Stimulated activated naive CD8-positive, alpha-beta T cell treated with anti-CD3 and anti-CD28 coated beads, Interleukin-15, Interleukin-2, amounts not matched to agents 100 ng/mL and 50 ng/mL, for 24 hours (primary cell): ENCODE data around the gene FIBIN.
"Not testable (repeated sequence)": the region's sequence is repeated elsewhere in the genome, so short reads cannot be mapped to it uniquely, and the experiment has no call there.

Experiments
- H3K27ac Mint-ChIP-seq: one replicate; pipeline ENCODE4 v1.8.0; 2021; ENCODE audit warnings: mild to moderate bottlenecking, mixed read lengths
- H3K27me3 Mint-ChIP-seq: one replicate; pipeline ENCODE4 v1.8.0; 2021; ENCODE audit warnings: mixed read lengths
- H3K36me3 Mint-ChIP-seq: one replicate; pipeline ENCODE4 v1.8.0; 2021; ENCODE audit warnings: low read depth, mixed read lengths
- H3K4me1 Mint-ChIP-seq: one replicate; pipeline ENCODE4 v1.8.0; 2021; ENCODE audit warnings: low read depth, mixed read lengths
- H3K4me3 Mint-ChIP-seq: one replicate; pipeline ENCODE4 v1.8.0; 2021; ENCODE audit warnings: mild to moderate bottlenecking, mixed read lengths
- H3K9me3 Mint-ChIP-seq: one replicate; pipeline ENCODE4 v1.8.0; 2021; ENCODE audit warnings: mixed read lengths

Gene FIBIN

DNA sequence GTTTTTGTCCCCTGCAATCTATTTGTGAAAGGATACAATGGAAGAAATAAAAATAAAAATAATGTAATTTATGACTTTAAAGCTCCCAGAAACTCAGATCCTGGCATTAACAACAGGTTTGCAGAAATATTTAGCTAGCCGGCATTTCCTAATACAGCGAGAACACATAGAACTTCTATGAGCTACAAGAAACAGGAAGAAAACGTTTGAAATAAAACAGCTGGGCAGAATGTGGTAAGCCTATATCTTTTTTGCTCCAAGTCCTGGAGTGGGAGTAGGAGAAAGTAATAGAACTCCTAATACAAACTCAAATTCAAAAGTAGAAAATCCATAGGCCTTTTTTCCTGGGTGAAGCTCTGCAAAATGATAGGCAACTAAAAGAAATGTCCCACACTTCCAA, 29.6 kb upstream of the FIBIN start:
- no peaks in the 10 kb centered on the region for H3K36me3 Mint-ChIP-seq
- H3K4me3 Mint-ChIP-seq: no peak overlapping the region
- no peak overlapping the region for H3K27ac Mint-ChIP-seq
- H3K9me3 Mint-ChIP-seq: peaks cover 6% of the 10 kb centered on the region
- no peaks in the 10 kb centered on the region for H3K27me3 Mint-ChIP-seq
- H3K4me1 Mint-ChIP-seq: no peaks in the 10 kb centered on the region

DNA sequence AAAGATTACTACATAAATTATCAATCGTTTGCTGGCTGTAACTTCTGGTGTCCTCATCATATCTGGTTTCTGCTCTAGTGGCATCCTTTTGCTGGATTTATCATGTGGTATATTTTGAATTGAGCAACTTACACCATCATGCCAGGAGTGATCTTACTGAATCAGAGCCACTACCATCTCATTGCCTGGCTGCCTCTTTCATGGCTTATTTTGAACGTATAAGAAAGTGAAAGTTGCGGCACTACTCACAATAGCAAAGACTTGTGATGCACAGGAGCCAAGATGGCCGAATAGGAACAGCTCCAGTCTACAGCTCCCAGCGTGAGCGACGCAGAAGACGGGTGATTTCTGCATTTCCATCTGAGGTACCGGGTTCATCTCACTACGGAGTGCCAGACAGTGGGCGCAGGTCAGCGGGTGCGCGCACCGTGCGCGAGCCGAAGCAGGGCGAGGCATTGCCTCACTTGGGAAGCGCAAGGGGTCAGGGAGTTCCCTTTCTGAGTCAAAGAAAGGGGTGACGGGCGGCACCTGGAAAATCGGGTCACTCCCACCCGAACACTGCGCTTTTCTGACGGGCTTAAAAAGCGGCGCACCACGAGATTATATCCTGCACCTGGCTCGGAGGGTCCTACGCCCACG, 28.9 kb upstream of the FIBIN start:
- H3K9me3 Mint-ChIP-seq, H3K27ac Mint-ChIP-seq, H3K4me1 Mint-ChIP-seq, H3K36me3 Mint-ChIP-seq, H3K27me3 Mint-ChIP-seq, H3K4me3 Mint-ChIP-seq: not testable (repeated sequence)

DNA sequence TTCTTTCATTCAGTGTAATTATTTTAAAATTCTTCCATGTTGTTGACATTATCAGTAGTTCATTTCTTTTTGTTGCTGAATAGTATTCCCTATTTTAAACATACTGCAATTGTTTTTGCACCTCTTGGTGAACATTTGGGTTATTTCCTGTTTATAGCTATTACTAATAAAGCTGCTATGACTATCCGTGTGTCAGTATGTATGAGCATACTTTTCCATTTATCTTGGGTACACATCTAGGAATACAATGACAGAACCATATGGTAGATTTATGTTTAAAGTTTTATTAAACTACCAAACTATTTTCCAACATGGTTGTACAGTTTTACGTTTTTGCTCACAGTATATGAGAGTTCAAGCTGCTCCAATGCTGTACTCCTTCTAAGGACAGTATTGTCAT, 22.0 kb upstream of the FIBIN start:
- Mint-ChIP-seq H3K27me3 (no peaks in the 10 kb centered on the region), H3K9me3 (peaks cover 9% of the 10 kb centered on the region), H3K4me1 (no peaks in the 10 kb centered on the region)

DNA sequence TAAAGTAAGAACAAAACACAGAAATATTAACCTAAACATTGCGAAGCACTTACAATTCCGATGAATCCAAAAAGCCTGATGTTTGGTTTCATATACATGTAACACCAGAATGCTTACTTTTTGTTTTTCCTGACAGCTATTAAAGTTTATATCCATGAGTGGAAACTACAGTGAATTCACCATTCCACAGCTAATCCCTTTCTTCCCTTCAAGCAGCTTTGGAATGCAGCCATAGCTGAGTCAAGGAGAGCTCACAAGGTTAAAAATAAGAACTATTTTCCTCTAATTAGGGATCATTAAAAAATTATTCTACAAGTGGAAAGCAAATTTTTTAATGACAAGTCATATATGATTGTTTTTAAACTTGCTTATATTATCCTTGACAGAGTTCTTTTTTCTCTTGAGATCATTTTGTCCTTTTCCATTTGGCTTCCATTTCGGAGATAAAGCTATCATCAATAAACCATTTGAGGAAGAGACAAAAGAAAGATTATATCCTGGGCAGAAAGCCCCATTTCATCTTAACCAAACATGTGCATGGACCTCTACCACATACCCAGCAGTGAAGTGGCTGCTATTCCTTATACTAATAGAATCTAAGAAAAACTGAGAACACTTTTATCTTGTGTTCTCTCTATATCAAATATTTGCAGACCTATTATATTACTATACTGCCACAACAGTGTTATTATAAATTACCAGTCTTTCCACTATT, 19.7 kb upstream of the FIBIN start:
- no peaks in the 10 kb centered on the region for H3K36me3 Mint-ChIP-seq
- peaks cover 9% of the 10 kb centered on the region for H3K9me3 Mint-ChIP-seq
- no peaks in the 10 kb centered on the region for H3K27me3 Mint-ChIP-seq
- H3K4me3 Mint-ChIP-seq: no peak overlapping the region
- H3K4me1 Mint-ChIP-seq: no peaks in the 10 kb centered on the region
- no peak overlapping the region for H3K27ac Mint-ChIP-seq

More for the DNA sequence above, 22.0 kb upstream of the FIBIN start:
- no peak overlapping the region for H3K4me3 Mint-ChIP-seq
- H3K27ac Mint-ChIP-seq: no peak overlapping the region
- H3K36me3 Mint-ChIP-seq: no peaks in the 10 kb centered on the region

DNA sequence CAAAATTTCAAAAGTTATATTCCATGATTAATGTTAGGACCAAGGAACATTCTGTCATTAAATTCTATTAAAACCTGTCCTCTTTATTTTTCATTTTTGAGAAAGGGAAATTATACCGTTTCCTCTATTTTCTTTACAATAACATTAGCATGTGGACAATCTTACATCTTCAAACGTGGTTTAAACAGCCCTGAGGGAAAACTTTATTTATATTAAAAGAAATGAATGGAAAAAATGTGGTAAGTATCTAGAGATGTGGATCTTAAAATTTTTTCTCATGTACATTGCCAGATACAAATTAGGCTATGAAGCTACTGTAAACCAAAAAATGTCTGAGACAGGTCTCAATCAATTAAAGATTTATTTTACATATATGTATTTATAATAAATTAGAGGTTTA, 18.9 kb upstream of the FIBIN start:
- Mint-ChIP-seq H3K27ac (no peak overlapping the region), H3K4me3 (no peak overlapping the region), H3K9me3 (peaks cover 9% of the 10 kb centered on the region), H3K27me3 (no peaks in the 10 kb centered on the region), H3K4me1 (no peaks in the 10 kb centered on the region), H3K36me3 (no peaks in the 10 kb centered on the region)

DNA sequence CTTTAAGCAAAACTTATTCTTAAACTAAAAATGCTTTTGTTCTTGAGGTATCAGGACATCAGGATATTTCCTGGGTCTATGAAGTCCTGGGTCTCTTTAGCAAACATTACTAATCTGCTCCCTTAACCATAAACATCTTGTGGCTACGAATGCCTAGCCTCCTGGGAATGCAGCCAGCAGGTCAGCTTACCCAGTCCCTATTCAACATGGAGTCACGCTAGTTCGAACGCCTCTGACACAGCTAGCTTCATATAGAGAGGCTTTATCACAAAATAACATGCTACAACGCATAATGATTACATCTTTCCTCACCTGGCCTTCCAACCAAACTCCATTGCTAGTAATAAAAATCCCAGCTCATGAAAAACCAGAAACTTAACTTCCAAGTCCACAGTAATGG, 17.5 kb upstream of the FIBIN start:
- Mint-ChIP-seq H3K27ac (no peak overlapping the region), H3K36me3 (no peaks in the 10 kb centered on the region), H3K9me3 (peaks cover 10% of the 10 kb centered on the region), H3K4me1 (no peaks in the 10 kb centered on the region), H3K27me3 (no peaks in the 10 kb centered on the region), H3K4me3 (no peak overlapping the region)

DNA sequence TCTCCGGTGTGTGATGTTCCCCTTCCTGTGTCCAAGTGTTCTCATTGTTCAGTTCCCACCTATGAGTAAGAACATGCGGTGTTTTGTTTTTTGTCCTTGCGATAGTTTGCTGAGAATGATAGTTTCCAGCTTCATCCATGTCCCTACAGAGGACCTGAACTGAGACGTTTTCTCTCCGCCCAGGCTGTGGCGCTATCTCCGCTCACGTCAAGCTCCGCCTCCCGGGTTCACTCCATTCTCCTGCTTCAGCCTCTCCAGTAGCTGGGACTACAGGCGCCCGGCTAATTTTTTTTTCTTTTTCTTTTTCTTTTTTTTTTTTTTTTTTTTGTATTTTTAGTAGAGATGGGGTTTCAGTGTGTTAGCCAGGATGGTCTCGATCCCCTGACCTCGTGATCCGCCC, 16.7 kb upstream of the FIBIN start:
- not testable (repeated sequence) for H3K4me3 Mint-ChIP-seq, H3K36me3 Mint-ChIP-seq

GRCh38 chr11:26983645-26984044, 10.3 kb upstream of the FIBIN start:
- H3K4me3 Mint-ChIP-seq: no peak overlapping the region
- no peaks in the 10 kb centered on the region for H3K4me1 Mint-ChIP-seq
- H3K27me3 Mint-ChIP-seq: no peaks in the 10 kb centered on the region
- H3K27ac Mint-ChIP-seq: no peak overlapping the region
- peaks cover 17% of the 10 kb centered on the region for H3K9me3 Mint-ChIP-seq
- H3K36me3 Mint-ChIP-seq: no peaks in the 10 kb centered on the region

More for the DNA sequence above, 16.7 kb upstream of the FIBIN start:
- H3K9me3 Mint-ChIP-seq: peaks cover 13% of the 10 kb centered on the region
- H3K27ac Mint-ChIP-seq, H3K4me1 Mint-ChIP-seq, H3K27me3 Mint-ChIP-seq: not testable (repeated sequence)

DNA sequence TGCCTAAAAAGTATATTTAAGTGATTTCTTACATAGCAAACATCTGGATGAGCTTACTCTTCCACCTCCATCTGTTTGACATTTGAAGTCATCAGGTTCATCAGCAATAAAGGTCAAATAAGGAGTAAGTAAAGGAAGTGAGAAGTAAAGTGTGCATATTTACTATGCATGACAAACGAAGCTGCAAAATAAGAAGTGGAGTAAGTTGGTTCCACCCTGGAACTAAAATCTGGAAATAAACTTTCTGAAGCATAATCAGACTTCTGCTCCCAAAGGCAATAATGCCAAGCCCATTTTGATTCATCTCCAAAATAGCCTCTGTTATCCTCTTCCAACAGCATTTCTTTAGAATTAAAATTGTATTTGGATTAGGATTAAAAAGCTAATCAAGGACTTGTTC, 8.4 kb upstream of the FIBIN start:
- Mint-ChIP-seq H3K9me3 (peaks cover 17% of the 10 kb centered on the region), H3K4me3 (no peak overlapping the region), H3K27ac (no peak overlapping the region), H3K36me3 (no peaks in the 10 kb centered on the region), H3K27me3 (no peaks in the 10 kb centered on the region), H3K4me1 (no peaks in the 10 kb centered on the region)

DNA sequence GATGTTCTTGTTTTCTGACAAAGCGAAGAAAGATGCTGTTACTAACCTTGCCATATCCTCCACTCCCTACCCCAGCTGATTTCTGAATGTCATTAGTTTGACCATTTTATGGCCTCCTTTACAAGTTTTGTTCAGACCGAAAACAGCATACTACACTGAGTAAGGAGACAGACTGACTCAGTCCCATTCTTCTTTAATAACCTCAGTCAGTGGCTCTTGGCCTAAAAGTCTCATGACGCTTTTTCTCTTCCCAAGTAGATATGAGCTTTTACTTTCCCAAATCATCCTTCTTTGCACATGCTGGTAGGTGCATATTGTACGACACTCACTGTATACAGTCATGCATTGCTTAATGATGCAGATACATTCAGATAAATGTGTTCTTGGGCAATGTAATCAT, 8.0 kb upstream of the FIBIN start:
- H3K4me3 Mint-ChIP-seq: no peak overlapping the region
- H3K36me3 Mint-ChIP-seq: no peaks in the 10 kb centered on the region
- no peaks in the 10 kb centered on the region for H3K27me3 Mint-ChIP-seq

GRCh38 chr11:26987272-26987671, 6.6 kb upstream of the FIBIN start:
- Mint-ChIP-seq H3K27ac (no peak overlapping the region), H3K4me3 (no peak overlapping the region), H3K9me3 (peaks cover 10% of the 10 kb centered on the region), H3K27me3 (no peaks in the 10 kb centered on the region), H3K36me3 (no peaks in the 10 kb centered on the region), H3K4me1 (no peaks in the 10 kb centered on the region)

More for the DNA sequence above, 8.0 kb upstream of the FIBIN start:
- Mint-ChIP-seq H3K9me3 (peaks cover 17% of the 10 kb centered on the region), H3K4me1 (no peaks in the 10 kb centered on the region), H3K27ac (no peak overlapping the region)

DNA sequence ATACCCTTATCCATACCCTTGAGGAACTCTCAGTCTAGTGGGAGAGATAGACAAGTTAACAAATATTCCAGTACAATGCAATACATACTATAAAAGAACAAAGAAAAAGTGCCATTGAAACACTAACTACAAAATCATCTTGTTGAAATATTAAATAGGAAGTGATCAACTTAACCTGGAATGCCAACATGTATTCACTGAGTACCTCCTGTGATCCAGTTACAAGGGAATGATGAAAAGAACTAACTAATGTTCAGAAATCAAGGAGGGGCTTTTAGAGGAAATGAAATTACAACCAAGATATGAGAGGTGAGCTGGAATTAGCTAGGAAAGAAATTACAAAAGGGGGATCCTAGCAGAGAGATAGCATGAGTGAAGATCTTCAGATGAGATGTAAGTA, 6.2 kb upstream of the FIBIN start:
- H3K4me1 Mint-ChIP-seq: no peaks in the 10 kb centered on the region
- peaks cover 10% of the 10 kb centered on the region for H3K9me3 Mint-ChIP-seq
- H3K36me3 Mint-ChIP-seq: no peaks in the 10 kb centered on the region
- no peak overlapping the region for H3K27ac Mint-ChIP-seq
- no peaks in the 10 kb centered on the region for H3K27me3 Mint-ChIP-seq
- no peak overlapping the region for H3K4me3 Mint-ChIP-seq

DNA sequence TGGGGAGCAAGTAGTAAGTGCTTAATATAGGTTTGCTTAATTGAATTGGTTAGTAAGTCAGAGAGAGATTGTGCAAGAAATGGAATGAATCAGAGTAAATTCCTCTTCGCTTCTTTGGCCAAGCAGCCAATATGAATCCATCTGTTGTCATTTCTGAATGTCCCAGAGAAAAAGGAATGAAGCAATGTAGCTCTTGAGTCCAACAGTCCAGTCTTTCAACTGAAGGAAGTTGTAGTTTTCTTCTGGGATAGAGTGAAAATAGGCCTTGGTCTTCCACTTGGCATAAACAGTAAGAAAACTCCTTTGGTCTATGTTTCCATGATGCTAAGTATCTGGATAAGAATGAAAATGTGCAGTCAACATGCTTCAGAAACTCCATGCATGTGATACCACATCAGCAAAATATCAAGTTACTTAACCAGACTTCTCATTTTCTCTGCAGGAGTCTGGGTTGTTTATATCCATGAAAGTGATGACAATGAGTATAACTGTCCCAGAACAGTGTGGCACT, 1.8 kb upstream of the FIBIN start:
- H3K9me3 Mint-ChIP-seq: no peaks in the 10 kb centered on the region
- H3K27me3 Mint-ChIP-seq: no peaks in the 10 kb centered on the region
- no peaks in the 10 kb centered on the region for H3K4me1 Mint-ChIP-seq
- H3K4me3 Mint-ChIP-seq: no peak overlapping the region
- H3K36me3 Mint-ChIP-seq: no peaks in the 10 kb centered on the region
- no peak overlapping the region for H3K27ac Mint-ChIP-seq

DNA sequence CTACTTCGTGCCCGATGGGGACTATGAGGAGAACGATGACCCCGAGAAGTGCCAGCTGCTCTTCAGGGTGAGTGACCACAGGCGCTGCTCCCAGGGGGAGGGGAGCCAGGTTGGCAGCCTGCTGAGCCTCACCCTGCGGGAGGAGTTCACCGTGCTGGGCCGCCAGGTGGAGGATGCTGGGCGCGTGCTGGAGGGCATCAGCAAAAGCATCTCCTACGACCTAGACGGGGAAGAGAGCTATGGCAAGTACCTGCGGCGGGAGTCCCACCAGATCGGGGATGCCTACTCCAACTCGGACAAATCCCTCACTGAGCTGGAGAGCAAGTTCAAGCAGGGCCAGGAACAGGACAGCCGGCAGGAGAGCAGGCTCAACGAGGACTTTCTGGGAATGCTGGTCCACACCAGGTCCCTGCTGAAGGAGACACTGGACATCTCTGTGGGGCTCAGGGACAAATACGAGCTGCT, 751 bp downstream of the FIBIN start:
- no peak overlapping the region for H3K27ac Mint-ChIP-seq
- no peak overlapping the region for H3K4me3 Mint-ChIP-seq
- no peaks in the 10 kb centered on the region for H3K27me3 Mint-ChIP-seq
- no peaks in the 10 kb centered on the region for H3K4me1 Mint-ChIP-seq
- no peaks in the 10 kb centered on the region for H3K9me3 Mint-ChIP-seq
- no peaks in the 10 kb centered on the region for H3K36me3 Mint-ChIP-seq

- H3K27me3 Mint-ChIP-seq: no peaks in the 10 kb centered on the region
- H3K4me3 Mint-ChIP-seq: no peak overlapping the region
- H3K4me1 Mint-ChIP-seq: no peaks in the 10 kb centered on the region
- no peaks in the 10 kb centered on the region for H3K9me3 Mint-ChIP-seq
- H3K36me3 Mint-ChIP-seq: no peaks in the 10 kb centered on the region
- no peak overlapping the region for H3K27ac Mint-ChIP-seq
Observed at GRCh38 chr11:26995701-26996460, 2.0 kb downstream of the FIBIN start.
